K562 (cell line): Measurements from ENCODE around the gene MERTK. TPM values are rescaled to one million over a fixed set of nuclear protein-coding genes. Genes with fewer than 3 reads are reported as not detected.

ENCODE experiments used
- ATAC-seq: fragments of 200-7000 bp; cut with Tn5 transposase; 3 replicates; pipeline ENCODE4 v1.9.1; 2020; ENCODE audit warnings: moderate library complexity
- BruUV-seq: library from RNA; stranded (reverse); fragments of 400-500 nt; replicated peaks from 2 replicates; lab custom pipeline; 2021; lab: Mats Ljungman, UMichigan
- CTCF ChIA-PET: fragments of 300-600 bp; formaldehyde crosslinking; extraction: SDS; loops from one replicate; lab custom pipeline; 2021; ENCODE audit warnings: low intra/inter-chr PET ratio; lab: Yijun Ruan, JAX
- POLR2A ChIA-PET: fragments of 300-600, 350-650 bp; sonication (Branson Sonifier 250); formaldehyde crosslinking; extraction: SDS; loops from one replicate; lab custom pipeline; 2021; ENCODE audit warnings: antibody characterized with exemption, inconsistent platforms; lab: Yijun Ruan, JAX
- DNase-seq, 4 experiments: peaks; one replicate each; pipeline versions ENCODE4 v3.0.0 to v3.0.0-alpha.2; 2011 to 2018; ENCODE audit warnings: low spot score in 3 of 4, mixed read lengths in 3 of 4; ENCODE audit errors: extremely low read depth in 1 of 4
- FAIRE-seq: peaks from 2 replicates; lab custom pipeline; 2011; peaks lifted over from hg19 to GRCh38; lab: Jason Lieb, UNC
- H2AFZ ChIP-seq: 2 replicates; pipeline ENCODE4 v1.6.0; 2011; ENCODE audit warnings: low read depth, low read length, control low read depth, inconsistent platforms
- H3K27ac ChIP-seq: fragments of 200-600 bp; 3 replicates; pipeline ENCODE4 v1.8.0; 2011; ENCODE audit warnings: low read depth, mild to moderate bottlenecking, control low read depth, inconsistent platforms, low read length, moderate library complexity, mixed read lengths; ENCODE audit errors: extremely low read depth
- H3K27me3 ChIP-seq, 2 experiments: fragments of 300-600 bp in 1 of 2; 2 replicates in 1 of 2; 3 replicates in 1 of 2; pipeline versions ENCODE4 v1.6.0 to v1.8.0; 2011; ENCODE audit warnings: inconsistent platforms in 2 of 2, low read length in 2 of 2, mild to moderate bottlenecking in 1 of 2, mixed read lengths in 1 of 2, moderate library complexity in 1 of 2; ENCODE audit not compliant: control insufficient read depth in 2 of 2, insufficient read depth in 2 of 2
- H3K36me3 ChIP-seq: fragments of 300-600 bp; 3 replicates; pipeline ENCODE4 v1.8.0; 2011; ENCODE audit warnings: mild to moderate bottlenecking, low read length, inconsistent platforms; ENCODE audit not compliant: control insufficient read depth, insufficient read depth
- H3K4me1 ChIP-seq, 2 experiments: fragments of 200-600 bp in 1 of 2; replicated peaks in 1 of 2; 2 replicates in 1 of 2; 3 replicates in 1 of 2; pipeline versions ENCODE4 v1.5.1 to v1.8.0; 2011; ENCODE audit warnings: inconsistent platforms in 2 of 2, low read length in 2 of 2, mild to moderate bottlenecking in 1 of 2, mixed read lengths in 1 of 2, moderate library complexity in 1 of 2; ENCODE audit not compliant: control insufficient read depth in 2 of 2, insufficient read depth in 2 of 2
- H3K4me2 ChIP-seq: 2 replicates; pipeline ENCODE4 v1.6.1; 2011; ENCODE audit warnings: low read length, control low read depth, inconsistent platforms, mixed read lengths; ENCODE audit not compliant: insufficient read depth
- H3K4me3 ChIP-seq: fragments of 200-600 bp; sonication (generic), shearing (Covaris generic); 2 replicates; pipeline ENCODE4 v1.5.1; 2016; ENCODE audit warnings: control low read depth, inconsistent platforms
- H3K79me2 ChIP-seq: fragments of 200-600 bp; 3 replicates; pipeline ENCODE4 v1.8.0; 2011; ENCODE audit warnings: low read length, inconsistent platforms; ENCODE audit not compliant: control insufficient read depth, insufficient read depth
- H3K9ac ChIP-seq, 2 experiments: 2 replicates each; pipeline versions ENCODE4 v1.6.0 to v1.6.1; 2011; ENCODE audit warnings: low read depth in 2 of 2, low read length in 2 of 2, control low read depth in 1 of 2, inconsistent platforms in 1 of 2, mild to moderate bottlenecking in 1 of 2, mixed read lengths in 1 of 2; ENCODE audit not compliant: insufficient read depth in 1 of 2
- H3K9me1 ChIP-seq: one replicate; pipeline ENCODE4 v1.6.0; 2011; ENCODE audit warnings: inconsistent platforms, mild to moderate bottlenecking, low read length, moderate library complexity; ENCODE audit not compliant: control insufficient read depth, insufficient read depth
- H3K9me3 ChIP-seq: replicated peaks from 2 replicates; pipeline ENCODE4 v1.5.1; 2011; ENCODE audit warnings: low read depth, low read length, inconsistent platforms; ENCODE audit not compliant: control insufficient read depth, insufficient read depth
- H4K20me1 ChIP-seq: replicated peaks from 2 replicates; pipeline ENCODE4 v1.6.1; 2011; ENCODE audit warnings: low read length, inconsistent platforms, mixed read lengths; ENCODE audit not compliant: control insufficient read depth, insufficient read depth
- FOSL1 ChIP-seq: fragments of 200-800 bp; sonication (Bioruptor generic); conservative IDR thresholded peaks from 2 replicates; pipeline ENCODE4 v1.6.1; 2016; ENCODE audit warnings: missing genetic modification characterization, missing compliant biosample characterization
- TAF7 ChIP-seq: fragments of 450-650 bp; IDR thresholded peaks from 2 replicates; pipeline ENCODE4 v1.6.1; 2016; ENCODE audit warnings: missing genetic modification characterization, missing compliant biosample characterization
- ZNF324 ChIP-seq: fragments of 250-450 bp; sonication (Bioruptor Pico); IDR thresholded peaks from 2 replicates; pipeline ENCODE4 v1.4.0; 2020; ENCODE audit warnings: mild to moderate bottlenecking
- WGBS: fragments of 100-300 bp; shearing (Covaris generic); methylation state at CpG from one replicate; pipeline ENCODE4 v1.1.6; 2016; ENCODE audit warnings: low coverage, mixed read lengths; ENCODE audit not compliant: insufficient coverage; ENCODE audit errors: missing lambda C conversion rate; 5-methylcytosine and 5-hydroxymethylcytosine counted together
- in situ Hi-C: fragments of 300-500 bp; cut with MboI; formaldehyde crosslinking; loops from 4 replicates; pipeline ENCODE4 v1.15.0; 2018; ENCODE audit warnings: inconsistent platforms, mixed read lengths
- intact Hi-C: fragments of 100-400 bp; cut with micrococcal nuclease; formaldehyde crosslinking; loops from 2 replicates; pipeline ENCODE4 v1.14.2; 2022
- polyA plus RNA-seq, 8 experiments: library from polyadenylated mRNA; depleted of rRNA in 4 of 8; stranded (reverse) in 5 of 8; unstranded in 3 of 8; fragments of >200 nt; fragmentation: Nextera tagmentation in 2 of 8; fragmentation: Illumina TruSeq in 1 of 8; extraction: Ambion mirVana in 2 of 8; extraction: Trizol in 1 of 8; gene quantifications; 2 replicates each; pipeline versions ENCODE4 v1.2.1 to v1.2.3, GENCODE V29; 2011 to 2014; ENCODE audit warnings: inconsistent platforms in 1 of 8, missing spikeins in 1 of 8
- total RNA-seq, 7 experiments: library from RNA; depleted of rRNA in 6 of 7; stranded (reverse); fragments of >200 nt in 6 of 7; fragmentation: Illumina TruSeq in 2 of 7; extraction: Trizol in 2 of 7; gene quantifications; 2 replicates each; pipeline versions ENCODE4 v1.2.1 to v1.2.3, GENCODE V29; 2011 to 2021; ENCODE audit warnings: low replicate concordance in 1 of 7
- TF ChIP-seq, protein P1 (sequence below), 3 experiments: fragments of 200-800 bp in 1 of 3; sonication (Bioruptor generic) in 1 of 3; sonication (generic) in 1 of 3; formaldehyde crosslinking in 1 of 3; IDR thresholded peaks; 2 replicates each; pipeline versions ENCODE4 v1.6.1 to v1.8.0; 2016 to 2022; ENCODE audit warnings: mild to moderate bottlenecking in 2 of 3, missing compliant biosample characterization in 2 of 3, missing genetic modification characterization in 2 of 3, missing genetic modification reagents in 1 of 3

MERTK gene
- total and polyA plus RNA-seq, 9 of the 15 experiments (the other 6 are each of a cell fraction or from before 2014, with no cell fraction given), result 0.23 to 1.6 (median 0.74) TPM

DNA sequence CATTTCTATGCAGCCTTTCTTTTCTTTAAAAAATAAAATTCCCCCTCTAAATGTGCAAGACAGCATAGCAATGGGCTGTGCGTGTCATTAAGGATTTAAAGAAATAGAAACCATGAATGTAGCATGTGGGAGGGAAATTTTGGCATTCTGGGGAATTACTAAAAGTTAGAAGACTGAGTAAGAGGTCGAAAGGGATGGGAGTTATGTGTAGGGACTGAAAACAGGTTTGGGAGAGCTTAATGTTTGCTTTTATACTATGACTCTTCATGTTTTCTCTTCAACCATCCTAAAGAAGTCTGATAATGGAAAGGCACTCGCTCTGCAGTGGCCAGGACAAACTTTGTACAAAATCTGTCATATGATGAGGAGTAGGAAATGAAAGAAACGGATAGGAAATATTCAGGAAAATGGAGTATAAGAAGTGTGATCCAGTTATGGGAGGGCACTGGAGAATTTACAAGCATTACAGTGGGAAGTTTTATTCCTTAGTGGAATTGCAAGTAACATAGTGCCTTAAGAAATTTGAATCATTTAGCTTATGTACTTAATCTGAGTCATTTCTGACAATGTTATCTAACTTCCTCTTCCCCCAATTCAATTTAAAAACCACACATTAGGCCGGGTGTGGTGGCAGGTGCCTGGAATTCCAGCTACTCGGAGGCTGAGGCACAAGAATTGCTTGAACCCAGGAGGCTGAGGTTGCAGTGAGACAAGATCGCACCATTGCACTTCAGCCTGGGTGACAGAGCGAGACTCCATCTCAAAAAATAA, 177.3 kb downstream of the MERTK start:
- no peaks in the 10 kb centered on the region for H3K27me3 ChIP-seq
- H3K9me1 ChIP-seq, result no peaks in the 10 kb centered on the region
- H3K4me3 ChIP-seq, result no peak overlapping the region
- H3K9me3 ChIP-seq, result no peaks in the 10 kb centered on the region
- TF ChIP-seq, protein P1, sequence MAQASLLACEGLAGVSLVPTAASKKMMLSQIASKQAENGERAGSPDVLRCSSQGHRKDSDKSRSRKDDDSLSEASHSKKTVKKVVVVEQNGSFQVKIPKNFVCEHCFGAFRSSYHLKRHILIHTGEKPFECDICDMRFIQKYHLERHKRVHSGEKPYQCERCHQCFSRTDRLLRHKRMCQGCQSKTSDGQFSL (CRISPR knock-in tag; IDR thresholded peaks at IDR 0.05), result no peak
- TF ChIP-seq, protein P1 (tag; IDR thresholded peaks at IDR 0.05), result no peak
- TF ChIP-seq ZNF324 (CRISPR knock-in tag) (no peak), TAF7 (no peak), FOSL1 (tag) (peak; percentile 47)
- 71% methylated on average over 8 of the region's 8 CpGs for WGBS
- POLR2A ChIA-PET, result interaction anchor here (1.1 kb wide), 1 partner anchor 8 kb away, joined by 4 read pairs; no protein-coding TSS in a partner anchor
- CTCF ChIA-PET, result no interaction called here
- in situ Hi-C loops (no loop called here), intact Hi-C loops (no loop called here)
- no peak for FAIRE-seq
- no peaks in the 10 kb centered on the region for H4K20me1 ChIP-seq
- peaks cover 5% of the 10 kb centered on the region; the same call in 2 of the 3 replicates for H3K79me2 ChIP-seq
- H3K4me2 ChIP-seq, result no peak overlapping the region
- BruUV-seq, result no TSS peak
- peaks cover 22% of the 10 kb centered on the region for H3K36me3 ChIP-seq
- H3K9ac ChIP-seq, result no peak overlapping the region
- no peaks in the 10 kb centered on the region for H3K4me1 ChIP-seq
- ATAC-seq, result no peak
- H2AFZ ChIP-seq, result no peak overlapping the region
- no peak for DNase-seq
- H3K27ac ChIP-seq, result no peak overlapping the region
